H7 (cell line): ENCODE measurements around the gene FAM9C. TPM values are rescaled to one million over a fixed set of nuclear protein-coding genes. Genes with fewer than 3 reads are reported as not detected.

ENCODE experiments used
- DNase-seq: peaks from one replicate; pipeline ENCODE4 v3.0.0; 2012
- H3K27me3 ChIP-seq: 2 replicates; pipeline ENCODE4 v1.6.0; 2011; ENCODE audit warnings: mild to moderate bottlenecking, low read length; ENCODE audit not compliant: control insufficient read depth, insufficient read depth
- H3K36me3 ChIP-seq: replicated peaks from 2 replicates; pipeline ENCODE4 v1.5.1; 2011; ENCODE audit warnings: low read length; ENCODE audit not compliant: control insufficient read depth, insufficient read depth
- H3K4me3 ChIP-seq: 2 replicates; pipeline ENCODE4 v1.5.1; 2011; ENCODE audit warnings: low read depth, mild to moderate bottlenecking, control low read depth, low read length, moderate library complexity; ENCODE audit not compliant: insufficient read depth
- total RNA-seq: library from RNA; depleted of rRNA; stranded (reverse); fragments of >200 nt; shearing (Covaris generic); gene quantifications from 2 replicates; pipeline ENCODE4 v1.2.3, GENCODE V29; 2014; rRNA removed

The FAM9C gene
- total RNA-seq, 1 experiment from 2014 or later, result 0.07 TPM

GRCh38 chrX:12993826-12994225 is 50.6 kb downstream of the FAM9C start:
- no peaks in the 10 kb centered on the region for H3K36me3 ChIP-seq
- no peak for DNase-seq
- H3K4me3 ChIP-seq, result no peak overlapping the region
- H3K27me3 ChIP-seq, result no peaks in the 10 kb centered on the region

GRCh38 chrX:12992544-12993118 is 51.8 kb downstream of the FAM9C start:
- no peak for DNase-seq
- Histone ChIP-seq H3K36me3 (no peaks in the 10 kb centered on the region), H3K4me3 (no peak overlapping the region), H3K27me3 (no peaks in the 10 kb centered on the region)

GRCh38 chrX:12991575-12991974 is 52.8 kb downstream of the FAM9C start:
- no peaks in the 10 kb centered on the region for H3K36me3 ChIP-seq
- H3K27me3 ChIP-seq, result no peaks in the 10 kb centered on the region
- H3K4me3 ChIP-seq, result no peak overlapping the region
- no peak for DNase-seq

DNA sequence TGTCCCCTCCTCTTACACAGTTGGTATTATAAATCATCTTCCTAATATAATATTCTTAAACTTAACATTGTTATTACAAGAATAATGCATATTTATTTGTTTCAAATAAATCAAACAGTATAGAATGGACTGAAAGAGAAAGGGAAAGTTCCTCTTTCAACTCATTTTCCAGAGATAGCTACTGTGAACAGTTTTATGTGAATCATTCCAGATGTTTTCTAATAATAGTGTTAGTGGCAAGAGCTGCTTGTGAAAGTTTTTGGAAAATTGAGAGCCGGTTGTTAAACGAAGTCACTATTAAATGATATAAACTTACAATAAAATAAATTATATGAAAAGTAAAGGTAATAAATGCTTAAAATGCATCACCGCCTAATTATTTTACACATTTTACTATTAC is 55.0 kb downstream of the FAM9C start:
- no peaks in the 10 kb centered on the region for H3K27me3 ChIP-seq
- no peaks in the 10 kb centered on the region for H3K36me3 ChIP-seq
- H3K4me3 ChIP-seq, result no peak overlapping the region
- DNase-seq, result no peak

GRCh38 chrX:12988797-12989196 is 55.6 kb downstream of the FAM9C start:
- no peak overlapping the region for H3K4me3 ChIP-seq
- DNase-seq, result no peak
- H3K36me3 ChIP-seq, result no peaks in the 10 kb centered on the region
- no peaks in the 10 kb centered on the region for H3K27me3 ChIP-seq

DNA sequence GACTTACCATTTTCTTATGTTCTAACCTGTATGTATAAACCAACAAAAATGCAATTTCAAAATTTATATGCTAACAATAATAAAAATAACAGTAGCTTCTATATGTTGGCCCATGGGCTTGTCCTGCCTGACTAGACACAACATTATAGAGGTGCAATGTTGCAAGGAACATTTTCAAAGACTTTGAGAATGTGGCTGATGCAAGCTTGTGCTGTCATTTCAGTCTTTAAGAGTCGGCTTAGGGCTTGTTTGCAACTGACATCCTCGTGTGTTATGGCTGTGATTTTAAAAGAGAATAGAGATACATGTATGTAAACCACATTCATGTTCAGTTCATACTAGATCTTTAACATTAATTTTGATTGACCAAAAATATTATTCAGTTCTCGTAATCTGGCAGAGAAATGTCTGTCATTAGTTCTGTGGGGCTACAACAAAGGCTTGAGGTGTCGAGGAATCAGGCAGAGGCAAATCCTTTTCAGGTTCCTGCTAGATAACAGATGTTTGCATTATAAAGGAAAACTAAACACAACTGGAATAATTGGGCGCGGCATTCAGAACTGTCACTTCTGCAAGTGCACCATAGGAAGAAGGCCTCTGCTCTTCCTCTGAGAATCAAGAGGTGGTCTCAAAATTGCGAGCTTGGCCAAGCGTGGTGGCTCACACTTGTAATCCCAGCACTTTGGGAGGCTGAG is 56.4 kb downstream of the FAM9C start:
- DNase-seq, result no peak

GRCh38 chrX:12987340-12987739 is 57.1 kb downstream of the FAM9C start:
- no peaks in the 10 kb centered on the region for H3K36me3 ChIP-seq
- no peaks in the 10 kb centered on the region for H3K27me3 ChIP-seq
- H3K4me3 ChIP-seq, result no peak overlapping the region
- DNase-seq, result no peak

More for the DNA sequence above, 56.4 kb downstream of the FAM9C start:
- Histone ChIP-seq H3K36me3 (no peaks in the 10 kb centered on the region), H3K27me3 (no peaks in the 10 kb centered on the region), H3K4me3 (no peak overlapping the region)

DNA sequence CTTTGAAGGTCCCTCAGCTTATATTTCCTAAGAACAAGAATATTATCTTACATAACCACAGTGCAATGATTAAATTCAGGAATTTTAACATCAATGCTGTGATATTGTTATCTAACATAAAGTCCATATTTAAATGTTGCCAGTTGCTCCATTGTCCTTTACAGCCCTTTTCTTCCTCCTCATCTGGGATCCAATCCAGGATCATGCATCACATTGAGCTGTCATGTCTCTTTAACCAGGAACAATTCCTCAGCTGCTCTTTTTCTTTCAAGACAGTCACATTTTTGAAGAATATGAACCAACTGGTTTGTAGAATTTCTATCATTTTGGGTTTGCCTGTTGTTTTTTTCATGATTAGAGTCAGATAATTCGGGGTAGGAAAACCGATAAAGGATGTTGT is 57.5 kb downstream of the FAM9C start:
- no peaks in the 10 kb centered on the region for H3K27me3 ChIP-seq
- H3K4me3 ChIP-seq, result no peak overlapping the region
- H3K36me3 ChIP-seq, result no peaks in the 10 kb centered on the region
- DNase-seq, result no peak

GRCh38 chrX:12986164-12986779 is 58.1 kb downstream of the FAM9C start:
- Histone ChIP-seq H3K4me3 (no peak overlapping the region), H3K36me3 (no peaks in the 10 kb centered on the region), H3K27me3 (no peaks in the 10 kb centered on the region)
- no peak for DNase-seq

Other genes starting within 250 kb of the FAM9C start
- gene TLR7, start 177.5 kb downstream of the FAM9C start, total RNA-seq, result not detected in 2 replicates
- gene TLR8, start 138.0 kb downstream of the FAM9C start, total RNA-seq, result not detected in 2 replicates
- 11,693 and 13,183 TPM in 2 replicates for gene TMSB4X, start 69.5 kb downstream of the FAM9C start, total RNA-seq